Right lobe of liver (tissue), 6 donors: ENCODE results near the gene TRIM52. TPM values are rescaled to one million over a fixed set of nuclear protein-coding genes. Genes with fewer than 3 reads are reported as not detected.
A peak's percentile ranks its signal among the peaks of the same experiment; 100 is the strongest.

ENCODE experiments used
- ATAC-seq, 4 donors: fragments of 200-7000 bp; cut with Tn5 transposase; one replicate each; pipeline ENCODE4 v1.9.1; 2020; ENCODE audit warnings: mild to moderate bottlenecking in 4 of 4, moderate library complexity in 4 of 4
- DNase-seq, 3 donors: peaks; one replicate each; pipeline ENCODE4 v3.0.0-alpha.2; 2020
- H3K27ac ChIP-seq, 3 donors: fragments of 200-600 bp; one replicate each; pipeline ENCODE4 v1.8.0; 2022
- H3K27me3 ChIP-seq, 2 donors: fragments of 200-600 bp; one replicate each; pipeline ENCODE4 v1.8.0; 2022
- H3K36me3 ChIP-seq, 4 donors: fragments of 200-600 bp; sonication (generic) in 1 of 4; one replicate each; pipeline versions ENCODE4 v1.5.1 to v1.8.0; 2017 to 2022; ENCODE audit warnings: control low read depth in 1 of 4
- H3K4me1 ChIP-seq, 4 donors: fragments of 200-600 bp; sonication (generic) in 1 of 4; one replicate each; pipeline versions ENCODE4 v1.5.1 to v1.8.0; 2017 to 2022; ENCODE audit warnings: control low read depth in 1 of 4
- H3K4me3 ChIP-seq, 3 donors: fragments of 200-600 bp; one replicate each; pipeline ENCODE4 v1.8.0; 2022
- H3K9me3 ChIP-seq, 4 donors: fragments of 200-600 bp; sonication (generic) in 1 of 4; one replicate each; pipeline versions ENCODE4 v1.5.1 to v1.8.0; 2017 to 2022; ENCODE audit warnings: control low read depth in 1 of 4
- CTCF ChIP-seq, 4 donors: fragments of 200-600 bp in 3 of 4; fragments of 450-650 bp in 1 of 4; IDR thresholded peaks; one replicate each; pipeline versions ENCODE4 v1.5.1 to v1.8.0; 2016 to 2022; ENCODE audit warnings: antibody characterized with exemption in 4 of 4, mild to moderate bottlenecking in 2 of 4
- POLR2A ChIP-seq: fragments of 450-650 bp; IDR thresholded peaks from one replicate; pipeline ENCODE4 v1.6.1; 2017; ENCODE audit warnings: antibody characterized with exemption, mild to moderate bottlenecking
- WGBS: methylation state at CpG from one replicate; pipeline ENCODE4 v1.1.6; 2018; ENCODE audit warnings: low coverage, low lambda C conversion rate; ENCODE audit not compliant: insufficient coverage; ENCODE audit errors: missing lambda C conversion rate; 5-methylcytosine and 5-hydroxymethylcytosine counted together
- intact Hi-C, 2 donors: fragments of 100-400 bp; cut with DNase I; formaldehyde crosslinking; loops; one replicate each; pipeline versions ENCODE4 v1.11.2 to v1.14.1; 2022
- total RNA-seq, 6 experiments: library from RNA; depleted of rRNA in 2 of 6; stranded (reverse); fragments of >200 nt in 2 of 6; fragmentation: NEBNext Ultra II Directional in 3 of 6; extraction: Animal tissue kit (Norgen Biotek cat#: 25700) in 3 of 6; gene quantifications; one replicate each; pipeline versions ENCODE4 v1.1.0 to v1.2.4, GENCODE V29; 2016 to 2023
- donor health status: DM: no; HTN: yes; CAD: no.
- donor health status: DM: no; HTN: no; CAD: no.
- donor health status: DM: no; HTN: no; CAD: no.
- donor health status: DM: no; HTN: yes; CAD: no.
- donor health status: DM: no; HTN: yes; CAD: no.

The TRIM52 gene
- total RNA-seq, 6 experiments from 2014 or later = 2.8 to 6.5 (median 4.6) TPM

- no peaks in the 10 kb centered on the region for H3K27me3 ChIP-seq
- DNase-seq (peak; percentile 90 to 95 (median 93)), ATAC-seq (peak; percentile 62 to 67 (median 63))
- H3K27ac ChIP-seq = peak overlapping the region; percentile 87 to 95 (median 88)
- peaks cover 0 to 2% (median 0%) of the 10 kb centered on the region in 4 donors for H3K36me3 ChIP-seq
- H3K4me3 ChIP-seq = peak overlapping the region; percentile 79 to 98 (median 96)
- no peak for TF ChIP-seq POLR2A
- WGBS = under 1% methylated on average over 26 of the region's 50 CpGs
- peaks cover 0 to 18% (median 5%) of the 10 kb centered on the region in 4 donors for H3K4me1 ChIP-seq
- intact Hi-C loops = no loop called here
- no peaks in the 10 kb centered on the region for H3K9me3 ChIP-seq
These were observed 38.9 kb downstream of the TRIM52 start for GRCh38 chr5:181221792-181222629.

- ATAC-seq (no peak), DNase-seq (no peak)
- no peak for TF ChIP-seq POLR2A
- no peak for TF ChIP-seq CTCF (IDR thresholded peaks at IDR 0.05)
- 62% methylated on average over 17 of the region's 27 CpGs for WGBS
- Histone ChIP-seq H3K9me3 (no peaks in the 10 kb centered on the region), H3K27ac (no peak overlapping the region), H3K4me1 (peaks cover 0 to 23% (median 5%) of the 10 kb centered on the region in 4 donors), H3K4me3 (no peak overlapping the region), H3K27me3 (no peaks in the 10 kb centered on the region), H3K36me3 (no peaks in the 10 kb centered on the region)
- intact Hi-C loops = no loop called here
These were observed 39.7 kb downstream of the TRIM52 start for GRCh38 chr5:181221105-181221791.

GRCh38 chr5:181220178-181220515 is 40.8 kb downstream of the TRIM52 start:
- H3K4me3 ChIP-seq = no peak overlapping the region
- no peak overlapping the region for H3K27ac ChIP-seq
- DNase-seq = no peak
- H3K27me3 ChIP-seq = no peaks in the 10 kb centered on the region
- no peaks in the 10 kb centered on the region for H3K9me3 ChIP-seq
- ATAC-seq = no peak
- TF ChIP-seq POLR2A = no peak
- TF ChIP-seq CTCF (IDR thresholded peaks at IDR 0.05) = no peak
- H3K4me1 ChIP-seq = peaks cover 0 to 25% (median 5%) of the 10 kb centered on the region in 4 donors
- H3K36me3 ChIP-seq = no peaks in the 10 kb centered on the region
- no CpG with 5 or more reads among the region's 10 CpGs for WGBS
- intact Hi-C loops = no loop called here

GRCh38 chr5:181219262-181220177 is 41.4 kb downstream of the TRIM52 start:
- WGBS = 70% methylated on average over 33 of the region's 49 CpGs

More at GRCh38 chr5:181219262-181220177, 41.4 kb downstream of the TRIM52 start:
- H3K27me3 ChIP-seq = no peaks in the 10 kb centered on the region
- H3K4me3 ChIP-seq = no peak overlapping the region
- no peak overlapping the region for H3K27ac ChIP-seq
- intact Hi-C loops = no loop called here
- H3K9me3 ChIP-seq = no peaks in the 10 kb centered on the region
- peaks cover 0 to 19% (median 5%) of the 10 kb centered on the region in 4 donors for H3K4me1 ChIP-seq
- ATAC-seq = no peak
- H3K36me3 ChIP-seq = no peaks in the 10 kb centered on the region
- TF ChIP-seq CTCF (IDR thresholded peaks at IDR 0.05) (no peak), POLR2A (no peak)
- no peak for DNase-seq
